ENCODE data around the gene SLC7A11.
A peak's percentile ranks its signal among the peaks of the same experiment; 100 is the strongest.

SLC7A11 gene

DNA sequence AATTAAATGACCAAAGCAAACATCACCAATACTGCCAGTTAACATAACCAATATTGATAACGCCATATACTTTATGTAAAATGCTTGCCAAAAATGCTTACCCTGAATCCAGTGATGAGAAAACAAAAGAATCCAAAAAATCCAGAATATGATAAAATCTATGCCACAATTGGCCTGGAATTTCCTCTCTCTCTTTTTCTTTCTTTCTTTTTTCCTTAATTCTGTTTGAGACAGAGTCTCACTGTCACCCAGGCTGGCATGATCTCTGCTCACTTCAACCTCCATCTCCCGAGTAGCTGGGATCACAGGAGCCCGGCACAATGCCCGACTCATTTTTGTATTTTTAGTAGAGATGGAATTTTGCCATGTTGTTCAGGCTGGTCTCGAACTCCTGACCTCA lies 9.8 kb upstream of the SLC7A11 start:
- H3K4me3 ChIP-seq (ENCODE audit: low read depth, low read length): no peak overlapping the region
- TF ChIP-seq, protein P1, sequence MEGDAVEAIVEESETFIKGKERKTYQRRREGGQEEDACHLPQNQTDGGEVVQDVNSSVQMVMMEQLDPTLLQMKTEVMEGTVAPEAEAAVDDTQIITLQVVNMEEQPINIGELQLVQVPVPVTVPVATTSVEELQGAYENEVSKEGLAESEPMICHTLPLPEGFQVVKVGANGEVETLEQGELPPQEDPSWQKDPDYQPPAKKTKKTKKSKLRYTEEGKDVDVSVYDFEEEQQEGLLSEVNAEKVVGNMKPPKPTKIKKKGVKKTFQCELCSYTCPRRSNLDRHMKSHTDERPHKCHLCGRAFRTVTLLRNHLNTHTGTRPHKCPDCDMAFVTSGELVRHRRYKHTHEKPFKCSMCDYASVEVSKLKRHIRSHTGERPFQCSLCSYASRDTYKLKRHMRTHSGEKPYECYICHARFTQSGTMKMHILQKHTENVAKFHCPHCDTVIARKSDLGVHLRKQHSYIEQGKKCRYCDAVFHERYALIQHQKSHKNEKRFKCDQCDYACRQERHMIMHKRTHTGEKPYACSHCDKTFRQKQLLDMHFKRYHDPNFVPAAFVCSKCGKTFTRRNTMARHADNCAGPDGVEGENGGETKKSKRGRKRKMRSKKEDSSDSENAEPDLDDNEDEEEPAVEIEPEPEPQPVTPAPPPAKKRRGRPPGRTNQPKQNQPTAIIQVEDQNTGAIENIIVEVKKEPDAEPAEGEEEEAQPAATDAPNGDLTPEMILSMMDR (IDR thresholded peaks at IDR 0.05; ENCODE audit: insufficient read depth, low read length, missing control alignments): no peak
- DNase-seq (ENCODE audit: low read depth, low spot score): no peak
- CTCF ChIA-PET: no interaction called here
- POLR2A ChIA-PET: interaction anchor here (1.0 kb wide), 1 partner anchor 10 kb away, joined by 3 read pairs; the partner anchor contains the start of gene SLC7A11

DNA sequence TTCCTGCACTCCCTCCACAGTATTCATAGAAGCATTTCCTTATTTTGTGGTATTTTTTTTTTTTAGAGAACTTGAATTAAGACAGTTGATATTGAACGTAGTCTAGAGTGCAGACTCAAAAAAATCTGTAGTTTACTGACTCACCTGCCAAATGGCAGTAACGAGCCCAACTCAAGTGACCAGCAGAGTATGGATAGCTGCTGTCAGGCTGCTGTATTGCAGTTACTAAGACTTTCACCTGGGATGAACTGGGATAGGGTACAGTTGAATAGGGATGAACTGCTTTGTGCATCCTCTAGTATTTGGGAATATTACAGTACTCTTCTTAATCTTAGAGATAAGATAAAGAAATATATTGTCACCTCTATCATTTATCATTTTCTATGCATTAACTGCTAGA lies 7.0 kb upstream of the SLC7A11 start:
- POLR2A ChIA-PET: no interaction called here
- TF ChIP-seq, protein P1 (IDR thresholded peaks at IDR 0.05; ENCODE audit: insufficient read depth, low read length, missing control alignments): no peak
- DNase-seq (ENCODE audit: low read depth, low spot score): no peak
- no peak overlapping the region for H3K4me3 ChIP-seq (ENCODE audit: low read depth, low read length)
- CTCF ChIA-PET: no interaction called here

DNA sequence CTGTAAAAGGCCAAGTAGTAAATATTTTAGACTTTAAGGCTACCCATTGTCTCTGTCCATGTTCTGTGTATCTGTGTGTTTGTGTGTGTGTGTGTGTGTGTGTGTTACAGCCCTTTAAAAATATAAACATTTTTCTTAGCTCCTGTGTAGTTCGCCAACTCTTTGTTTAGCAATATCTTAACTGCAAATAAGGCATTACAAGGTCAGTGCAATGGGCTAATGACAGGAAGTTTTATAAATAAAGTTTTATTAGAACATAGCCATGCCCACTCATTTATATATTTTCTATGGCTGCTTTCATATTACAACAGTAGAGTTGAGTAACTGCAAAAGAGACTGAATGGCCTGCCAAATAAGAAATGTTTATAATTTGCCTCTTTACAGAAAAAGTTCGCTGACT lies 5.9 kb upstream of the SLC7A11 start:
- POLR2A ChIA-PET: no interaction called here
- no peak overlapping the region for H3K4me3 ChIP-seq (ENCODE audit: low read depth, low read length)
- no peak for DNase-seq (ENCODE audit: low read depth, low spot score)
- CTCF ChIA-PET: no interaction called here
- TF ChIP-seq, protein P1 (IDR thresholded peaks at IDR 0.05; ENCODE audit: insufficient read depth, low read length, missing control alignments): no peak

DNA sequence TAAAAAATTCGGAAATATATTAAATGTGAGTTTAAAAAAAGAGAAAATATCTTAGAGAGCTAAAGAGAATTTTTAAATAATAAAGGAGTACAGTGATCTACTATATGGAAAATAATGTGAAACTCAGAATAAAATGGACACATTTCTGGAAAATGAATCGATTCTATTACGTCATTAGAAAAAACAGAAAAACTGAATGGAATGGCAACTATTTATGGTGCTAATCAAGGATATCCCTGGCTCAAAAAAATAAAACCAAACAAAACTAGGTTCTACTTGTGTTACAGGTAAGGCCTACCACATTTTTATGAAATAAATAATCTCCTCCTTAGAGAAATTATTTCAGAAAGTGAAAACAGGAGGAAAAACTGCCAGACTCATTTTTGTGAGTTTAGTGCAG lies 5.5 kb upstream of the SLC7A11 start:
- POLR2A ChIA-PET: no interaction called here
- no peak overlapping the region for H3K4me3 ChIP-seq (ENCODE audit: low read depth, low read length)
- CTCF ChIA-PET: interaction anchor here (0.6 kb wide), 2 partner anchors 73 to 675 kb away, joined by 3 read pairs; no protein-coding TSS in a partner anchor
- DNase-seq (ENCODE audit: low read depth, low spot score): no peak
- TF ChIP-seq, protein P1 (IDR thresholded peaks at IDR 0.05; ENCODE audit: insufficient read depth, low read length, missing control alignments): no peak

DNA sequence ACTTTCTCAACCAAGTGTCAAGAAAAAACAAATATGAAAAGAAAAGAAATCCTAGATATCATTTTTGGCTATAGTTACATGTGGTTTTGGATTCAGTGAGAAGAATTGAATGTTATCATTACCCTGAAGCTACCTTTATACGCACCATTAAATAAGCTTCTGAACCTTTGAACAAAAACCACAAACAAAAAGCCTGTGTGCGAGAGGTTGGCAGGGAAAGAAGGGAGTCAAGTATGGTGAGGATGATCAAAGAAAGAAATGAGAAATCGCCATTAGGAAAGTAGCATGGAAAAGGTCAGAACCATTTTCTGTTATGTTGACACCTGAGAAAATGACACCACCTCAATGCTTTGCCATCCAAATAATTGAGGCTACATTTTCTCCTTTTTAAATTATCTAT lies 1.2 kb upstream of the SLC7A11 start:
- no peak overlapping the region for H3K4me3 ChIP-seq (ENCODE audit: low read depth, low read length)
- TF ChIP-seq, protein P1 (IDR thresholded peaks at IDR 0.05; ENCODE audit: insufficient read depth, low read length, missing control alignments): no peak
- no peak for DNase-seq (ENCODE audit: low read depth, low spot score)
- ChIA-PET POLR2A (no interaction called here), CTCF (interaction anchor here (1.0 to 1.3 kb wide), 2 partner anchors 438 to 628 kb away, joined by 3 to 4 read pairs; no protein-coding TSS in a partner anchor)

DNA sequence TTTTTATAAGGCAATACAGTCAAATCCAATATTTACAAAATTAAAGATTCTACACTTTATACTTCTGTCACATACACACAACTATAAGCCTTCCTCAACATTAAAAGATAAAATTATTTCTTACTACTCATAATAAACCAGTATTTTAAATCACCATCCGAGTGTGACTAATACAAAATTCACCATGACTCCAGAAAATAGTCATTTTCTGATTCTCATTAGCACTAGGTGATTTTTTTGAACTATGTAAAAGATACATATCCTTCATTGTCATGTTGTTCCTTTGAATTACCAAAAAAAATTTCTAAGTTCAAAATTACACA lies 646 bp upstream of the SLC7A11 start:
- TF ChIP-seq, protein P1 (IDR thresholded peaks at IDR 0.05; ENCODE audit: insufficient read depth, low read length, missing control alignments): no peak
- peak overlapping the region; percentile 48 for H3K4me3 ChIP-seq (ENCODE audit: low read depth, low read length)
- ChIA-PET POLR2A (interaction anchor here (0.7 to 1.7 kb wide), 2 partner anchors 16 to 21 kb away, joined by 5 to 6 read pairs; no protein-coding TSS in a partner anchor), CTCF (interaction anchor here (1.3 kb wide), 1 partner anchor 438 kb away, joined by 4 read pairs; no protein-coding TSS in a partner anchor)
- DNase-seq (ENCODE audit: low read depth, low spot score): no peak

All from AG04449 (cell line).